OCI-M2 (cell line): ENCODE results near the gene MMD2.
"Not testable (repeated sequence)": the region's sequence is repeated elsewhere in the genome, so short reads cannot be mapped to it uniquely, and the experiment has no call there.

ENCODE experiments used
- DNase-seq: peaks from one replicate; lab custom pipeline; 2025; ENCODE audit not compliant: unreplicated experiment; lab: John Stamatoyannopoulos, UW

Gene MMD2

GRCh38 chr7:4958477-4959301, at the start of gene MMD2:
TSS of gene MMD2 (minus strand) at chr7:4959187. CDS start at chr7:4959017, 170 bp downstream.
- no peak for DNase-seq

GRCh38 chr7:5005066-5005465, 46.1 kb upstream of the MMD2 start:
- DNase-seq = no peak

GRCh38 chr7:5001911-5002310, 42.9 kb upstream of the MMD2 start:
- DNase-seq = no peak

- no peak for DNase-seq
These were observed 42.0 kb upstream of the MMD2 start for GRCh38 chr7:5001003-5001402.

- no peak for DNase-seq
These were observed 40.5 kb upstream of the MMD2 start for GRCh38 chr7:4999369-4999950.

- DNase-seq = no peak
These were observed 39.9 kb upstream of the MMD2 start for GRCh38 chr7:4998910-4999309.

- no peak for DNase-seq
These were observed 39.3 kb upstream of the MMD2 start for GRCh38 chr7:4998244-4998643.

- no peak for DNase-seq
These were observed 37.8 kb upstream of the MMD2 start for GRCh38 chr7:4996696-4997222.

GRCh38 chr7:4995429-4995969, 36.5 kb upstream of the MMD2 start:
- DNase-seq = no peak

GRCh38 chr7:4993471-4993870, 34.5 kb upstream of the MMD2 start:
- no peak for DNase-seq

GRCh38 chr7:4982741-4983140, 23.8 kb upstream of the MMD2 start:
- not testable (repeated sequence) for DNase-seq

GRCh38 chr7:4981295-4981890, 22.4 kb upstream of the MMD2 start:
- DNase-seq = not testable (repeated sequence)

- not testable (repeated sequence) for DNase-seq
These were observed 16.6 kb upstream of the MMD2 start for GRCh38 chr7:4975626-4976025.

GRCh38 chr7:4973728-4974198, 14.8 kb upstream of the MMD2 start:
- DNase-seq = no peak

- DNase-seq = not testable (repeated sequence)
These were observed 13.5 kb upstream of the MMD2 start for GRCh38 chr7:4972446-4972845.

GRCh38 chr7:4965295-4966022, 6.5 kb upstream of the MMD2 start:
- DNase-seq = no peak

GRCh38 chr7:4964506-4964905, 5.5 kb upstream of the MMD2 start:
- DNase-seq = no peak

- no peak for DNase-seq
These were observed 4.1 kb upstream of the MMD2 start for GRCh38 chr7:4962872-4963775.

GRCh38 chr7:4960363-4960762, 1.4 kb upstream of the MMD2 start:
- no peak for DNase-seq

GRCh38 chr7:4959893-4960292, 906 bp upstream of the MMD2 start:
- DNase-seq = no peak
